Effector CD4-positive, alpha-beta T cell (primary cell): ENCODE measurements around the gene PRKAR1A.
"Not testable (repeated sequence)": the region's sequence is repeated elsewhere in the genome, so short reads cannot be mapped to it uniquely, and the experiment has no call there.

Source experiments
- DNase-seq: peaks from one replicate; pipeline ENCODE4 v3.0.0-alpha.2; 2020

PRKAR1A gene

DNA sequence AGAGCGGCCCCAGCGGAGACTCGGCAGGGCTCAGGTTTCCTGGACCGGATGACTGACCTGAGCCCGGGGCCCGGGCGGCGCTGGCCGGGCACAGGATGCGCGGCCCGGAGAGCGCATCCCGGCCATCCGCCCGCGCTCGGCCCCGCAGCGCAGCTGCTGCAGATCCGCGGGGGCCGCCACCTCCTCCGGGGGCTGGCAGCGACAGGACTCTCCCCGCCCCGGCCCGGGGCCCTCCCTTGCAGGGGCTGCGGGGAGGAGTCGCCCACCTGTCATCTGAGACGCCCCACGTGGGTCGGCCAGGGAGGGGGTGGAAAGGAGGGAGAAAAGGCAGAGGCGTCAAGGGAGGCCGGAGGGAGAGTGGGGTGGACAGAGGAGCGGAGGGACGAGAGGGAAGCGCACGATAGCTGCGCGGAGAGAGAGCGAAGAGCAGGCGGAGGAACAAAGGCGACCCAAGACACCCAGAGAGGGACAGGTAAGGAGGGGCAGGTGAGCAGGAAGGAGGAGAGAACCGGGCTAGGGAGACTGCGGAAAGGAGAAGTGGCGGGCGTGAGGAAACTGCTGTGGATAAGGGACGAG, 471 bp upstream of the PRKAR1A start:
- DNase-seq = peak; percentile 63

DNA sequence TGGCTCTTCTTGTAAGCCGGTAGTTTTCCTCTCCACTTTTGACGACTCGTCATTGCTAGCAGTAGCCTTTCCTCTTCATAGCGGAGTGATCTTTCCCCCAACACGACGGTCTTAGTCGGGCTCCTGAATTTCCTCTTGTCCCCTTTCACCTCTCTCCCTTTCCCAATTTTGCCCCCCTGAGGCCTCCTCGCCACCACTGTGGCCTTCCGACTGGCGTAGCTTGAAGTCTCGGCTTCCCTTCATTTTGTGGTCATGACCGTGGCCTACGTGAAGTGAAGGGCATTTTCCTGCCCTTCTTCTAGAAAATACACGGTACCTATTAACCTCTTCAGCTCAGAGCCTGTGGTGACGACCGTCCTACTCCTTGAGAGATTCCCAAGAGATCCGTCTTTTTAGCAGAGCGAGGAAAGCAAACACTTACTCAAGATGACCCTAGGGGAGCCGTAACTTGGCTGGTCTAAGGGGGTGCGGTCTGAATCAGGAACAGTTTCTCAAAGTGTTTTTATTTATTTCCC, 787 bp downstream of the PRKAR1A start:
- DNase-seq = no peak

DNA sequence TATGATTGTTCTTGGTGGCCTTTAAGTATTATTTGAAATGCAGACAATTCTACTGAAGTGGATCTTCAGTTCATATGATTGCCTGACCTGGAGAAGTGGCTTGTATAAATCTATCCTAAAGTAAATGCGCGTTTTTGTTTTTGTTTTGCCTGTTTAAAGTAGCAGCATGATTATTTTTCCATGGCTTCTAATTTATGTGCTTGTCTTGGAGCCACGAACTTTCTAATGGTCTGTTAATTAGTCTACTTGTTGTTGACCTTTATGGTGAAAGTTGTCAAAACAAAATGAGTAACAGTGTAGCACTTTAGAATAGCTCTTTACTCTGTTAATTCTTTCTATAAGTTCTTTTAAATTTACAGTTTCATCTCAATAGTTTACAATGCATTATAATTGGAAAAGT, 1.7 kb downstream of the PRKAR1A start:
- no peak for DNase-seq

DNA sequence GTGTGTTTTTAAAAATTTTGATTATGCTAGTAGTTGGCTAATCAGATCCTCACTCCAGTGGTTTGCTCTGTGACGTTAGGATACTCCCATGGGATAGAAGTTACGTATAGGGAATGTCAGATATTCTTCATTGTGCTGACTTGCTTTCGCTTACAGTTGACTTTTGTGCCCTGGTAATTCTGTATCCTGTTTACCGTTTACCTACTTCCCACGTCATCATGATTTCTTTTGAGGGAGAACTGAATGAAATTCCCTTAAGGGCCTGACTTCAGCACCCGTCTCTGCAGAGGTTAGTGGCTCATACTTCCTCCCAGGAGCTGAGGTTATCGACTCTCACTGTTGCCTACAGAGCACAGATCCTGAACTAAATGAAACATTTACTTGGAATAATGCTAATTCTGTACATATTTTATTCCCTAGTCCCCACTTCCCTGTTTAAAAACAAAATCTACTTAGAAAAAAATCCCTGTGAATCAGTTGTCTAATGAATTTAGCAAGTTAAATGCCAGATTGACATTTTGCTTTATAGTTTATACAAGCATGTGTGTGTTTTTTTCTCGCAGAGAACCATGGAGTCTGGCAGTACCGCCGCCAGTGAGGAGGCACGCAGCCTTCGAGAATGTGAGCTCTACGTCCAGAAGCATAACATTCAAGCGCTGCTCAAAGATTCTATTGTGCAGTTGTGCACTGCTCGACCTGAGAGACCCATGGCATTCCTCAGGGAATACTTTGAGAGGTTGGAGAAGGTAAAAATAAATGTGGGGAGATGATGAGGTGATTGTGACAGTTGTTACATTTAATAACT, 2.8 kb downstream of the PRKAR1A start:
- DNase-seq = no peak

DNA sequence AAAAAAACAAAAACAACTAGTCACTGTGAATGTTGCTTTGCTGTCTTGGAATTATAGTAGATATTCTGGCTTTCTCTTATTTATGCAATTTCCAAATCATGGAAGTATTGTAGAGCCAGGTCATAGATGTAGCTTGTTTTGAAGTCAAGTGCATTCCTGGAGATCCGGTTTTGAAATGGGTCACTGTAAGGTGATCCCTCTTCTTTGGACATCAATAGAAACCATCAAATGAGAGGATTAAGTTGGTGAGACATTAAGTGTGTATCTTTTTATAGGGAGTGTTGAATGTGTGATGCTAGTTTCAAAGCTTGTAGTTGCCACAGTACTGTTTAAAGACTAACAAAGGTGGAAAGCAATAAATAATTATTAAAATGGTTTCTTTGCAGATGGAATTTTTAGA, 4.5 kb downstream of the PRKAR1A start:
- DNase-seq = no peak

DNA sequence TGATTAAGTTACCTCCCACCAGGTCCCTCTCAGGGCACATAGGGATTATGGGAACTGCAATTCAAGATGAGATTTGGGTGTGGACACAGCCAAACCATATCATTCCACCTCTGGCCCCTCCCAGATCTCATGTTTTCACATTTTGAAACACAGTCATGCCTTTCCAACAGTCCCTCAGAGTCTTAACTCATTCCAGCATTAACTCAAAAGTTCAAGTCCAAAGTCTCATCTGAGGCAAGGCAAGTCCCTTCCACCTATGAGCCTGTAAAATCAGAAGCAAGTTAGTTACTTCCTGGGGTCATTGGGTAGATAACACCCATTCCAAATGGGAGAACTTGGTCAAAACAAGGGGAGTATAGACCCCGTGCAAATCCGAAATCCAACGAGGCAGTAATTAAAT, 5.4 kb downstream of the PRKAR1A start:
- not testable (repeated sequence) for DNase-seq

DNA sequence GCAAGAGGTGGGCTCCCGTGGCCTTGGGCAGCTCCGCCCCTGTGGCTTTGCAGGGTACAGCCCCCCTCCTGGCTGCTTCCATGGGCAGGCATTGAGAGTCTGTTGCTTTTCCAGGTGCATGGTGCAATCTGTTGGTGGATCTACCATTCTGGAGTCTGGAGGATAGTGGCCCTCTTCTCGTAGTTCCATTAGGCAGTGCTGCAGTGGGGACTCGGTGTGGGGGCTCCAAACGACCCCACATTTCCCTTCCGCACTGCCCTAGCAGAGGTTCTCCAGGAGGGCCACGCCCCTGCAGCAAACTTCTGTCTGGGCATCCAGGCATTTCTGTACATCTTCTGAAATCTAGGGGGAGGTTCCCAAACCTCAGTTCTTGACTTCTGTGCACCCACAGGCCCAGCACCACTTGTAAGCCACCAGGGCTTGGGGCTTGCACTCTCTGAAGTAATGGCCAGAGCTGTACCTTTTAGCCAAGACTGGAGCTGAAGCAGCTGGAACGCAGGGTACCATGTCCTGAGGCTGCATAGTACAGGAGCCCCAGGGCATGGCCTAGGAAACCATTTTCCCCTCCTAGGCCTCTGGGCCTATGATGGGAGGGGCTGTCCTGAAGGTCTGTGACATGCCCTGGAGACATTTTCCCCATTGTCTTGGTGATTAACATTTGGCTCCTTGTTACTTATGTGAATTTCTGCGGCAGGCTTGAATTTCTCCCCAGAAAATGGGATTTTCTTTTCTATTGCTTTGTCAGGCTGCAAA, 6.0 kb downstream of the PRKAR1A start:
- no peak for DNase-seq

DNA sequence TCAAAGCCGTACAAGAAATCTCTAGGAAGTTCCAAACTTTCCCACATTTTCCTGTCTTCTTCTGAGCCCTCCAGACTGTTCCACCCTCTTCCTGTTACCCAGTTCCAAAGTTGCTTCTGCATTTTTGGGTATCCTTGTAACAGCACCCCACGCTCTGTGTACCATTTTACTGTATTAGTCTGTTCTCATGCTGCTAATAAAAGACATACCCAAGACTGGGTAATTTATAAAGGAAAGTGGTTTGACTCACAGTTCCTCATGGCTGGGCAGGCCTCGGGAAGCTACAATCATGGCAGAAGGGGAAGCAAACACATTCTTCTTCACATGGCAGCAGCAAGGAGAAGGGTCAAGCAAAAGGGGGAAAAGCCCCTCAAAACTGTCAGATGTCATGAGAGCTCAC, 6.8 kb downstream of the PRKAR1A start:
- not testable (repeated sequence) for DNase-seq

DNA sequence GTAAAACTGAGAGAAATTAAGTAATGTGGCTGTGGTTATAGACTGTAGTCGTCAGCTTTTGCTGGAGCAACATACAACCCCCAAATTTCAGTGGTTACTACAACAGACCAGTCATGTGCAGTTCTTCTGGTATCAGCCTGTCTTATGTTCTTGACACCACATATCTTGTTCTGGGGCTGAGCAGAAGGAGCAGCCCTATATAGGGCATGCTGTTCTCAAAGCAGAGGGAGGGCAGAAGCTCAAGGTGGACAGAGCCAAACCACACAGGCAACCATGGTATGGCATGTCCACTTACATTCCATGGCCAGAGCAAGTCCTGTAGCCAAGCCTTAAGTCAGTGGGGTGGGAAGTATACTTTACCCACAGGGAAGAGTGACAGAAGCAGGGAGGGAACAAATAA, 7.7 kb downstream of the PRKAR1A start:
- DNase-seq = no peak

DNA sequence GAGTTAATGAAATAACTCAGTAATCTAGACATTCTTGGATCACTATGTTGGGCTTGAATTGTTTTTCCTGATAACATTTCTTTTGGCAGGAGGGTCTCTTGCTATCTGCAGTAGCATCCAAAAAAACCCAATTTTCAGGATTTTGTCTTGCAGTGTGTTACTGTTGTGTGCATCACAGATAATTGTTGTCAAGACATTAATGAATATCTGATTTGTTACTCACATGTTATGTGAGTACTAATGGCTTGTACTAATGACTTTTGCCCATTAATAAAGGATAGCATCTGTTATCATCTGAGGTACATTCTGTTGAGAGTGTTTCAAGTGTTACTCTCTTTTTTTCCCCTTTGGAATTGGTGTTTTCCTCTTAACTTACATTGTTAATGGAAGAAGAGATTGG, 10.0 kb downstream of the PRKAR1A start:
- no peak for DNase-seq

DNA sequence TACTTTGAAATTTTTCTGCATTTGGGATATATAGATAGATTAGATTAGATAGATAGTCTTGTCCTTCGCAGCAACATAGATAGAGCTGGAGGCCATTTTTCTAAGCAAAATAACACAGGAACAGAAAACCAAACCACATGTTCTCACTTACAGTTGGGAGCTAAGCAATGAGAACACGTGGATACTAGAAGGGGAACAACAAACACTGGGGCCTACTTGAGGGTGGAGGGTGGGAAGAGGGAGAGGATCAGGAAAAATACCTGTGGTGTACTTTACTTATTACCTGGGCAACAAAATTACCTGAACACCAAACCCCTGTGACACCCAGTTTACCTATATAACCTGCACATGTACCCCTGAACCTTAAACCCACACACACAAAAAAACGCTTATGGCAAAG, 14.3 kb downstream of the PRKAR1A start:
- DNase-seq = no peak

DNA sequence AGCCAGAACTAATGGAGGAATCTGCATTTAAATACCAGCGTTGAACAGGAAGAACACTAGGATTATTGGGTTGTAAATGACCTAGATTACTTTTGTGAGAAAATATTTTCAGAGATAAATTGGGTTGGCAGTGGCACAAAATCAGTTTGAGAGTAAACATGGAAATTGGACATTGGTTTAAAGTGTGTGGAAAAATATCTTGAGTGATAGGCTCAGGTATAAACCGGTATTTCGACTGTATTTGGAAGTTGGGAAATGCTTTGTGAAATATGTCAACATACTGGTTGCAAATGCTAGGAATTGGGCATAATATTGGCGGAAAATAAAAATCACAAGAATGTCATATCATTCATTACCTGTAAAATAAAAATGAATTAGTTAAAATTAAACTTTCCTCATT, 15.1 kb downstream of the PRKAR1A start:
- DNase-seq = no peak

DNA sequence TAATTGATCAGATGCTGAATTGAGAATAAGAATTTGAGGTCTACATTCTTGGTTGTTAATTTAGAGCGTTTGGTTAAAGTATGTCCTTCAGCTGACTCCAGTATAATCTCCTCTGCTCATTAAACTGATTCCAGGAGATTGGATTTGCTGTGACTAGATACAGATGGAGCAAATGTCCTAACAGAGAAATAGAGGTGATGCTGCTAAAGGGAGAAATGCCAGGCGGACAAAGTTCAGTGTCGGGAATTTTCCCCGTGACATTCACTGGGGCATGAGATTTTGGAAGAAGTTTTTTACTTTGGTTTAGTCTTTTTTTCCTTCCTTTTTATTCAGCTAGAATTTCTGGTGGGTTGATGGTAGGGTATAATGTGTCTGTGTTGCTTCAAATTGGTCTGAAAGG, 19.0 kb downstream of the PRKAR1A start:
- no peak for DNase-seq

DNA sequence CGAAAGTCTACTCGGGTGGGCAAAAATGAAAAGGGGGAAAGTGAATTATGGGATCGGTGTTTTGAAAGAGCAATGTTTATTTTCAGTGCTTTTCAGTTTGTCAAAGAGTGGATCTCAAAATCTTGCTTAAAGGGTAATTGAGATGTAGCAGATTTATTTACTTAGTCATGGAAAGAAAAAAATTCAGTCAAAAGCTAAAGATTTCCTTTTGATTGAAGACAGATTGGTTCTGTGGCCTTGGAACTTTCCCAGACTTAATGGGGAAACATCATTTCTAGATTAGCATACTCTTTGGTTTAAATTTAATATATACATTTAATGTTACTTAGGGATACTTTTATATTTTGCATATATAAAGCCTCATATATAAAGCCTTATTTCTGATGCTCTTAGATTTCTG, 20.6 kb downstream of the PRKAR1A start:
- no peak for DNase-seq

DNA sequence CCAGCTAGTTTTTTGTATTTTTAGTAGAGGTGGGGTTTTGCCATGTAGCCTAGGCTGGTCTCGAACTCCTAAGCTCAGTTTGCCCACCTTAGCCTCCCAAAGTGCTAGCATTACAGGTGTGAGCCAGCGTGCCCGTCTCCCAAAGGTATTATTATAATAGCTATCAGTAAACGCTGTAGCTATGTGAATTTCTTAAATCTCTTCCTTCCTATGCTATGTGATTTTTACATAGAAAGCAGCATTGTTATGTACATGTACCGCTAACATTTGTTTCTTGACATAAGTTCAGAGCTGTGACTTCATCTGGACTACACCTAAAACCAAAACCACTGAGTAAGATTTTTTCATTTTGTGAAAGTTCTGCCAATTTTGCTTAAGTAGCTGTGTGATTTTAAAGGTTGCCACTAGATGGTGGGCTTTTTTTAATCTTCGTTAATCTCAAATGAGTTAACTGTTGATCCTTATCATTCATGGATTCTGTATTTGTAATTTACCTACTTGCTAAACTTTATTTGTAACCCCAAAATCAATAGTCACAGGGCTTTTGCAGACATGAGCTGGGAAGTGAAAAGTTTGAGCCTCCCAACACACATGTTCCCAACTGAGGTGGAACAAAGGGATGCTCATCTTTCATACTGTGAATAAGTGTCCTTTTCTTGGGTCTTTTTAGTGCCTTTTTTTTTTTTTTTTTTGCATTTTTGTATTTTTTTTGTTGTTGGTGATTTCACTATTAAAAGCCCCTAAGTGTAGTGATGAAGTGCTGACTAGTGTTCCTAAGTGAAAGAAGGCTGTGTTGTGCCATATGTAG, 21.9 kb downstream of the PRKAR1A start:
- DNase-seq = no peak

DNA sequence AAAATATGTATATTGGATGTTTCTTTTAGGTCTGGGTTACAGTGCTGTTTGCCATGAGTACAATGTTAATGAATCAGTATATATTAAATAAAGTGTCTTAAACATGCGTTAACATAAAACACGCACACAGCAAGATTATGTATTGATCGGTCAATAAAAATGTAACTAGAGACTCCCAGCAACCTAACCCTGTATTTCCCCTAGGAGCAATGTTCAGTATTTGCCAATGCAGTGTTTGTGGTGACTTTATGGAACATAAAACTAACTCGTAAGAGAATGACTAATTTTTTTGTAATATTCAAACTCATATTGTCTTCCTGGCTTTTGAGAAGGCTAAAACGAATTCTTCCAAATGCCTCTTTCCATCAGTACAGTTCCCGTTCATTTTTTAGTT, 22.5 kb downstream of the PRKAR1A start:
- no peak for DNase-seq

DNA sequence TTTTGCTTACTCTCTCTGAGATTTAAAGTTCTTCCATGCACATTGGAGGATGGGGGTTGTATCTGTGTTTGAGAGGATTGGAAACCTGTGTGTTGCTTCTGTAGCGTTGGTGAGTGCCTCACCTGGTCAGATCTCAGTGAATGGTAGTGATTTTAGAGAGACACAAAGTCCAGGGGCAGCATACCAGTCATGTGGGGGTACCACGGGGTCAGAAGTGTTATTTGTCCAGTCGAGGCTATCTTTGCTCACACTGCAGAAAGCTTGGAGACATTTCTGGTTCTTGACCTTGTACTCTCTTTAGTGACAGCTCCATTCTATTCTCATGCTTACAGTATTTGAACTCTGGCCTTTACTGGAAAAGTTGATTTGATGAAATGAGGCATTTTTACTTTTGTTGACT, 23.7 kb downstream of the PRKAR1A start:
- no peak for DNase-seq

DNA sequence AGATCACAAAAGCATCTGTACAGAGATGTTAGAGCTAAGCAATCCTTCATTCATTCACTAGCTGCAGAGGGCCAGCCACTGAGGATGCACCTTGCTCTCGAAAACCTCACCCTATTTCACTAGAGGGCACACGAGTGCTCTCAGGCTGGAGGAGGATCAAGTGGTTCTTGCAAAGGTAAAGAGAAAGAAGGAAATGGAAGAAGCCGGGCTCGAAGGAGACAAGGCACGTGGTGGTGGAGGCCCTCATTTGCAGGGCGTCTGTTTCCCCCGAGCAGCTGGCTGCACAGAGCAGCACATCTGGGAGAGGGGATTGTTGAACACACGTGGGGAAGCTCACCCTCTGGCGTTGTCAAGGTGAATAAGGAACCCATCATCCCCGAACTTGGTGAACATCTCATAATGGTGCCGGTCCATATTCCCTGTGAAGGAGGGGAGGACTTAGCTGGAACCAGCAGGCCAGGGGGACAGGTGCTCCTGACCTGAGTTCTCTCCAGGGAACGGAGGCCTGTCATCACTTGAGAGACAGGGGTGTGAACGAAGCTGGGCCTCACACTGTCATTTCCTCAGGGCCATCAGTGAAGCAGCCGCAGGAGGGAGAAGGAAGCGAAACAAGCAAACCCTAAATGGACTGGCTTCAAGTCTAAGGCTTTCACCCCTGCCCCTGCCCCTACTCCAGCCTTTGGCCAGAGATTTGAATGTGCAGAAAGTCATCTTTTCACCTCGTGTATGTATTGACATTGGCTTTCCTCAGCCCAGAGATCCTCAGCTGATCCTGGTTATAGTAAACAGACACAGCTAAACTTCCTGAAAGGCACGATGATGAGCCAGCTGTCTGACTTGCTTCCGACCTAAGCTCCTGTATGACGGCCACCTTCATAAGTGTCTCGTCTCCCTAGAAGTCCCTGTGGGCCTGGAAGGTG, 27.6 kb downstream of the PRKAR1A start:
- no peak for DNase-seq

DNA sequence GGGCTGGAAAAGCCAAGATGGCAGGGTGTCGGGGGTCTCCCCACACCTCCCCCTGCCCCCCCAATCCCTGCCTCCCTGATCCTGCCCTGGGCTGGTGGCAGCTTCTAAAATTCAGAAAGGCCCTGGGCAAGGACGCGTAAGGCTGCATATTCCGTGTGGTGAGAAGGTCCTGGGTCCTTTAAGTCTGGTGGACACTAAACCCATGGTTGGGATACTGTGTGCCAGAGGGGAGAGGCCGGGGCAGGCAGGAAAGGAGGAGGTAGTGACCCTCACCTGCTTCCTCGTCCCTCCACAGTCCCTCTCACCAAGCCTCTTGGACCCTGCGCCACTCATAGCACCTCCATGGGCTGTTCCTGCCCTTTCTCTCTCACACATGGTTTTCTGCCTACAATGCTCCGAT, 28.8 kb downstream of the PRKAR1A start:
- no peak for DNase-seq

DNA sequence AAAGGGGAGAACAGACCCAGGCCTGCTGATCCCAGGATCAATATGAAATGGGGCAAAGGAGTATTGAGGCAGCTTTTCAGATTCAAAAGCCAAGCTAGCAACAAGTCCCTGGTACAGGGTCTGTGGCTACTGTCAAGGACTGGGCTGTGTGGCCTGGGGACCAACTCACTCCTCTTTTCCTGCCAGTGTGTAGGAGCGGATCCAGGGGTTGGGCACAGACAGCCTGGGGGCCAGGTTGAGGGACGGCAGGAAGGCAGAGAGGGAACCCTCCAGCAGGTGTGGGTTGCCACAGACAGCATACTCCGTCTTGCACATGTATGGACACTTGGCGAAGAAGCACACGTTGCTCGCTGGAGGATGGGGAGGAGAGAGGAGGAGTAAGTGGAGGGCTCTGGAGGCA, 29.6 kb downstream of the PRKAR1A start:
- DNase-seq = no peak

DNA sequence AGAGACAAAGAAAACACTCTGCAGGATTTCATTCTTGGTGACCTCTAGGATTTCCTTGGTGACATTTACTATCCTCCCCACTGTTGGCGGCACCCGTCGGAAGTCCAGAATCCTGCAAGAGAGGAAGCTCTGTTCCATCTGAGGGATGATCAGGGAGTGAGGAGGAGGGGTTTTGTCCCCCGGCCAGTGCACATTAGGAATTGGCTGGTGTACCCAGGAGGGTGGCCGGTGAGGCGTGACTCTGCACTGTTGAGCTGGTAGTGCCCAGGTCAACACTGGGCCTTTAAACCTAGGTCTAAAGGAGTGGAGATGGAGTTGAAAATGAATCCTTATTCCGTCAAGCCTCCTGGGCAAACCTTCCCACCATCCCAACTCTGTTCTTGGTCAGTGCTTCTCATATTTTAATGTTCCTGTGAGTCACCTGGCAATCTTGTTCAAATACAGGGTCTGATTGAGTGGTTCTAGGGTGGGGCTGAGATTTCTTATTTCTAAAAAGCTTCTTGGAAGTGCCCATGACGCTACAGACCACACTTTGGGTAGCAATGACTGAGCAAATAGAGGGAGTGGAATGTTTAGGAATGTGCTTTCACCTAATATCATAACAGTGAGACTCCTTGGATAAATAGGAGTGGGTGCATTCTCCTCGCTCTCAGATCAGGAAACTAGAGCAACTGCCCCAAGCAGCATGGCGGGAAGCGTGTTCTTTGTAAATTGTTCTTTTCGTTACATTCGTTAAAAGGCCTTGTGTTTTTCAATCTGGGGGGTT, 30.7 kb downstream of the PRKAR1A start:
- no peak for DNase-seq
